PC-9 (cell line): ENCODE measurements around the gene LIG4.

ENCODE experiments used
- EZH2 ChIP-seq: fragments of 200-600 bp; sonication (generic); IDR thresholded peaks from 2 replicates; pipeline ENCODE4 v1.8.0; 2017; ENCODE audit warnings: antibody characterized with exemption, low read depth
- TF ChIP-seq, protein P1 (sequence below): fragments of 200-600 bp; sonication (generic); conservative IDR thresholded peaks from 2 replicates; pipeline ENCODE4 v1.6.1; 2017; ENCODE audit warnings: mixed run types, antibody characterized with exemption, mild to moderate bottlenecking, moderate library complexity

DNA sequence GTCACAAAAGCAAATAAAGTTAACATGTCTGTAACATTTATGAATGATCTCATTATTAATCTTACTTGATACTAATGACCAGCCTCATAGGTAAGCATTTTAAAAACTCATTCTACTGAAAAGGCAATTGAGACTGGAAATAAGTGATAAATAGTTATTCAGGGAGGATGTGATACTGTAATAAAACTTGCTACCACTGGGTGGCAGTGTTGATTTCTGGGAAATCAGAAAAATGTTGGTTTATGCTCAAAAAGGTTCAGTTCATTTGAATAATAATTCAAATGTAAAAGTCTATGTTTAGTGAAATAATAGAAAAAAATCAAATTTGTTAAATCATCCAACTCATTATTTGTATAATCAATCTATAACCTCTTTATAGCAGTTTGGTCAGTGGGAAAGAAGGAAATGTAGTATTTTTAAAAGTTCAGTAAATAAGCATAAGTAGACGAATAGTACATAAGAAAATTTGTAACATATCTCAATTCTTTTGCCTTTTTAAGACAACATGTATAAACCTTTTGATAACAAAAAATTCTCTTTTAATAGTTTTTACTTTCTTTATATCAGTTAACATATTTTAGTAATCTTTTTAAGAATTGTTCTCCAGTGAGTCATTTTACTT is 12.4 kb upstream of the LIG4 start:
- TF ChIP-seq, protein P1, sequence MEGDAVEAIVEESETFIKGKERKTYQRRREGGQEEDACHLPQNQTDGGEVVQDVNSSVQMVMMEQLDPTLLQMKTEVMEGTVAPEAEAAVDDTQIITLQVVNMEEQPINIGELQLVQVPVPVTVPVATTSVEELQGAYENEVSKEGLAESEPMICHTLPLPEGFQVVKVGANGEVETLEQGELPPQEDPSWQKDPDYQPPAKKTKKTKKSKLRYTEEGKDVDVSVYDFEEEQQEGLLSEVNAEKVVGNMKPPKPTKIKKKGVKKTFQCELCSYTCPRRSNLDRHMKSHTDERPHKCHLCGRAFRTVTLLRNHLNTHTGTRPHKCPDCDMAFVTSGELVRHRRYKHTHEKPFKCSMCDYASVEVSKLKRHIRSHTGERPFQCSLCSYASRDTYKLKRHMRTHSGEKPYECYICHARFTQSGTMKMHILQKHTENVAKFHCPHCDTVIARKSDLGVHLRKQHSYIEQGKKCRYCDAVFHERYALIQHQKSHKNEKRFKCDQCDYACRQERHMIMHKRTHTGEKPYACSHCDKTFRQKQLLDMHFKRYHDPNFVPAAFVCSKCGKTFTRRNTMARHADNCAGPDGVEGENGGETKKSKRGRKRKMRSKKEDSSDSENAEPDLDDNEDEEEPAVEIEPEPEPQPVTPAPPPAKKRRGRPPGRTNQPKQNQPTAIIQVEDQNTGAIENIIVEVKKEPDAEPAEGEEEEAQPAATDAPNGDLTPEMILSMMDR = peak; percentile 94
- no peak for TF ChIP-seq EZH2
